IMR-90 (cell line): ENCODE measurements around the gene TRIM41.
"Not testable (repeated sequence)": the region's sequence is repeated elsewhere in the genome, so short reads cannot be mapped to it uniquely, and the experiment has no call there.

Experiments used
- BHLHE40 ChIP-seq: fragments of 150-350 bp; IDR thresholded peaks from 2 replicates; pipeline ENCODE4 v1.6.1; 2016; ENCODE audit warnings: mild to moderate bottlenecking, low read depth, low read length
- CEBPB ChIP-seq: IDR thresholded peaks from 2 replicates; pipeline ENCODE4 v1.6.1; 2012; ENCODE audit warnings: low read depth, low read length, improper control_type of control experiment
- FOS ChIP-seq: fragments of 150-350 bp; IDR thresholded peaks from 2 replicates; pipeline ENCODE4 v1.6.1; 2016; ENCODE audit warnings: low read depth, low read length
- MAFK ChIP-seq: IDR thresholded peaks from 2 replicates; pipeline ENCODE4 v1.6.1; 2012; ENCODE audit warnings: low read depth, low read length, improper control_type of control experiment
- MAZ ChIP-seq: IDR thresholded peaks from 2 replicates; pipeline ENCODE4 v1.6.1; 2012; ENCODE audit warnings: low read depth, mild to moderate bottlenecking, low read length, improper control_type of control experiment, moderate library complexity, borderline replicate concordance
- MXI1 ChIP-seq: IDR thresholded peaks from 2 replicates; pipeline ENCODE4 v1.6.1; 2012; ENCODE audit warnings: low read depth, mild to moderate bottlenecking, low read length, moderate library complexity, borderline replicate concordance
- POLR2A ChIP-seq: IDR thresholded peaks from 2 replicates; pipeline ENCODE4 v1.6.1; 2012; ENCODE audit warnings: mild to moderate bottlenecking, low read depth, low read length
- RAD21 ChIP-seq: IDR thresholded peaks from 2 replicates; pipeline ENCODE4 v1.6.1; 2012; ENCODE audit warnings: low read length, improper control_type of control experiment
- RCOR1 ChIP-seq: IDR thresholded peaks from 2 replicates; pipeline ENCODE4 v1.6.1; 2012; ENCODE audit warnings: mild to moderate bottlenecking, low read length, improper control_type of control experiment; ENCODE audit not compliant: insufficient replicate concordance
- RFX5 ChIP-seq: IDR thresholded peaks from 2 replicates; pipeline ENCODE4 v1.8.0; 2012; ENCODE audit warnings: low read depth, mild to moderate bottlenecking, low read length, moderate library complexity
- SMC3 ChIP-seq: fragments of 150-350 bp; IDR thresholded peaks from 2 replicates; pipeline ENCODE4 v1.6.1; 2016; ENCODE audit warnings: low read depth, mild to moderate bottlenecking, antibody characterized with exemption, low read length, moderate library complexity
- USF2 ChIP-seq: fragments of 150-350 bp; IDR thresholded peaks from 2 replicates; pipeline ENCODE4 v1.6.1; 2017; ENCODE audit warnings: mild to moderate bottlenecking, antibody characterized with exemption, low read length, low read depth
- TF ChIP-seq, protein P1 (sequence below): conservative IDR thresholded peaks from 2 replicates; pipeline ENCODE4 v1.5.1; 2012; ENCODE audit warnings: mild to moderate bottlenecking, low read depth, low read length, improper control_type of control experiment
- TF ChIP-seq, protein P2 (sequence below): fragments of 150-350 bp; IDR thresholded peaks from 2 replicates; pipeline ENCODE4 v1.6.1; 2016; ENCODE audit warnings: low read depth, mild to moderate bottlenecking, low read length, moderate library complexity, borderline replicate concordance

DNA sequence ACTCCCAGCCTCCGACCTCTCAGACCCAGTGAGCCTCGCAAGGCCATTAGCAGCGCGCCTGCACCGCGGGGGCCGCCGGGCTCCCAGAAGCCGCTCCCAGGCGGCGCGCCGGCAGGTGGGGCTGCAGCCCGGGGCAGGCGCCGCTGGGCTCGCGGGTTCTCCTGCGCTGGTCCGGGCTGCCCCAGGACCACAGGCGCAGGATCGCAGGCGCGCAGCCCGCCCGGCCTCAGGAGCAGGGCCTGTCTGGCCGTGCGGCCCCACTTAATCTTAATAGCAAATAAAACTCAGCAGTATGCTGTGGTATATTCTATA is 50.3 kb downstream of the TRIM41 start:
- TF ChIP-seq CEBPB, MXI1, POLR2A, RFX5, SMC3, USF2, RAD21, MAFK, RCOR1, MAZ, FOS, BHLHE40: not testable (repeated sequence)
- TF ChIP-seq, protein P1, sequence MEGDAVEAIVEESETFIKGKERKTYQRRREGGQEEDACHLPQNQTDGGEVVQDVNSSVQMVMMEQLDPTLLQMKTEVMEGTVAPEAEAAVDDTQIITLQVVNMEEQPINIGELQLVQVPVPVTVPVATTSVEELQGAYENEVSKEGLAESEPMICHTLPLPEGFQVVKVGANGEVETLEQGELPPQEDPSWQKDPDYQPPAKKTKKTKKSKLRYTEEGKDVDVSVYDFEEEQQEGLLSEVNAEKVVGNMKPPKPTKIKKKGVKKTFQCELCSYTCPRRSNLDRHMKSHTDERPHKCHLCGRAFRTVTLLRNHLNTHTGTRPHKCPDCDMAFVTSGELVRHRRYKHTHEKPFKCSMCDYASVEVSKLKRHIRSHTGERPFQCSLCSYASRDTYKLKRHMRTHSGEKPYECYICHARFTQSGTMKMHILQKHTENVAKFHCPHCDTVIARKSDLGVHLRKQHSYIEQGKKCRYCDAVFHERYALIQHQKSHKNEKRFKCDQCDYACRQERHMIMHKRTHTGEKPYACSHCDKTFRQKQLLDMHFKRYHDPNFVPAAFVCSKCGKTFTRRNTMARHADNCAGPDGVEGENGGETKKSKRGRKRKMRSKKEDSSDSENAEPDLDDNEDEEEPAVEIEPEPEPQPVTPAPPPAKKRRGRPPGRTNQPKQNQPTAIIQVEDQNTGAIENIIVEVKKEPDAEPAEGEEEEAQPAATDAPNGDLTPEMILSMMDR: not testable (repeated sequence)
- TF ChIP-seq, protein P2, sequence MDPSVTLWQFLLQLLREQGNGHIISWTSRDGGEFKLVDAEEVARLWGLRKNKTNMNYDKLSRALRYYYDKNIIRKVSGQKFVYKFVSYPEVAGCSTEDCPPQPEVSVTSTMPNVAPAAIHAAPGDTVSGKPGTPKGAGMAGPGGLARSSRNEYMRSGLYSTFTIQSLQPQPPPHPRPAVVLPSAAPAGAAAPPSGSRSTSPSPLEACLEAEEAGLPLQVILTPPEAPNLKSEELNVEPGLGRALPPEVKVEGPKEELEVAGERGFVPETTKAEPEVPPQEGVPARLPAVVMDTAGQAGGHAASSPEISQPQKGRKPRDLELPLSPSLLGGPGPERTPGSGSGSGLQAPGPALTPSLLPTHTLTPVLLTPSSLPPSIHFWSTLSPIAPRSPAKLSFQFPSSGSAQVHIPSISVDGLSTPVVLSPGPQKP: not testable (repeated sequence)
